Natural killer cell (primary cell): ENCODE results near the gene FAM3B. TPM values are rescaled to one million over a fixed set of nuclear protein-coding genes. Genes with fewer than 3 reads are reported as not detected.

Experiments
- ATAC-seq, 3 donors: fragments of 150-1000 bp in 2 of 3; fragments of 200-7000 bp in 1 of 3; cut with Tn5 transposase; 1 replicate in 1 of 3; 2 replicates in 2 of 3; pipeline ENCODE4 v1.10.0; 2021; ENCODE audit warnings: mild to moderate bottlenecking in 2 of 3, moderate library complexity in 2 of 3
- DNase-seq, 2 donors: peaks; one replicate each; pipeline versions ENCODE4 v3.0.0 to v3.0.0-alpha.2; 2013 to 2021; ENCODE audit warnings: mixed read lengths in 1 of 2
- H3K27ac ChIP-seq: one replicate; pipeline ENCODE4 v1.5.1; 2013; ENCODE audit warnings: mild to moderate bottlenecking, low read length
- H3K27me3 ChIP-seq: one replicate; pipeline ENCODE4 v1.6.1; 2013; ENCODE audit warnings: low read length; ENCODE audit not compliant: control insufficient read depth, insufficient read depth
- H3K36me3 ChIP-seq: one replicate; pipeline ENCODE4 v1.6.1; 2013; ENCODE audit warnings: low read length; ENCODE audit not compliant: control insufficient read depth, insufficient read depth
- H3K4me1 ChIP-seq: one replicate; pipeline ENCODE4 v1.6.1; 2013; ENCODE audit warnings: low read length; ENCODE audit not compliant: control insufficient read depth, insufficient read depth
- H3K4me3 ChIP-seq: one replicate; pipeline ENCODE4 v1.5.1; 2013; ENCODE audit warnings: low read length
- H3K9me3 ChIP-seq: one replicate; pipeline ENCODE4 v1.6.1; 2013; ENCODE audit warnings: low read length; ENCODE audit not compliant: control insufficient read depth, insufficient read depth
- H3K27ac Mint-ChIP-seq, 2 donors: one replicate each; pipeline ENCODE4 v1.8.0; 2022; ENCODE audit warnings: mild to moderate bottlenecking in 2 of 2, mixed read lengths in 2 of 2, moderate library complexity in 1 of 2
- H3K27me3 Mint-ChIP-seq, 2 donors: one replicate each; pipeline ENCODE4 v1.8.0; 2022; ENCODE audit warnings: low read depth in 2 of 2, mixed read lengths in 2 of 2
- H3K36me3 Mint-ChIP-seq: one replicate; pipeline ENCODE4 v1.8.0; 2022; ENCODE audit warnings: mixed read lengths
- H3K4me1 Mint-ChIP-seq, 2 donors: one replicate each; pipeline ENCODE4 v1.8.0; 2022; ENCODE audit warnings: mixed read lengths in 2 of 2
- H3K4me3 Mint-ChIP-seq: one replicate; pipeline ENCODE4 v1.8.0; 2022; ENCODE audit warnings: mild to moderate bottlenecking, moderate library complexity, mixed read lengths
- H3K9me3 Mint-ChIP-seq, 2 donors: one replicate each; pipeline ENCODE4 v1.8.0; 2022; ENCODE audit warnings: mixed read lengths in 2 of 2
- WGBS: methylation state at CpG from one replicate; pipeline ENCODE4 v1.1.7; 2013; ENCODE audit warnings: missing lambda C conversion rate; ENCODE audit not compliant: insufficient coverage; 5-methylcytosine and 5-hydroxymethylcytosine counted together
- intact Hi-C: fragments of 100-400 bp; cut with micrococcal nuclease; formaldehyde crosslinking; loops from one replicate; pipeline ENCODE4 v1.14.2; 2022
- total RNA-seq, 4 donors: library from RNA; stranded (reverse); fragments of 120-200 nt in 1 of 4; gene quantifications; one replicate each; pipeline versions ENCODE4 v1.2.3 to v1.2.4, GENCODE V29; 2013 to 2022
- TF ChIP-seq, protein P1 (sequence below): fragments of 200-600 bp; IDR thresholded peaks from one replicate; pipeline ENCODE4 v1.8.0; 2022; ENCODE audit warnings: antibody characterized with exemption

The FAM3B gene
- total RNA-seq, 3 donors from 2014 or later (not counting 1 experiment from before 2014, with no cell fraction given): 0.48 TPM; not detected in 2

DNA sequence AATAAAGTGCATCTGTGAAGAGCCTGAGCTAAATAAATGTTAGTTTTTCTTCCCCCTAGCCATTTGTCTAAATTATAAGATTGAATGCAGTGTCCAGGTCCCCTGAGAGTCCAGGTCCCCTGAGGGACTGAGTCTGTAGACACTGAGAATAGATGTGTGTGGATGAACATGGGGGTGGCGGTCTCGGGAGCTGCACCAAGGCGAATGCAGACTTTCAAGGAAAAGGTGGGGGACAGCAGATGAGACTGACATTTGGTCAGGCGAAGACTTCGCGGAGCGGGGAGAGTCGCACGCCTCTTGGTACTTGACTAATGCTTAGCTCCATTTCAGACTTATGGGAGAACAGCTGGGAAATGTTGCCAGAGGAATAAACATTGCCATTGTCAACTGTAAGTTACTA, 27.5 kb downstream of the FAM3B start:
- H3K27me3 ChIP-seq: no peaks in the 10 kb centered on the region
- DNase-seq: no peak
- no peak overlapping the region for H3K27ac ChIP-seq
- H3K27ac Mint-ChIP-seq: no peak overlapping the region
- H3K36me3 ChIP-seq: no peaks in the 10 kb centered on the region
- H3K36me3 Mint-ChIP-seq: peaks cover 6% of the 10 kb centered on the region
- intact Hi-C loops: no loop called here
- no peak for ATAC-seq
- H3K4me3 ChIP-seq: no peak overlapping the region
- 93% methylated on average over 9 of the region's 9 CpGs for WGBS
- peaks cover 32 to 45% of the 10 kb centered on the region in 2 donors for H3K27me3 Mint-ChIP-seq
- peaks cover 0 to 3% of the 10 kb centered on the region in 2 donors for H3K9me3 Mint-ChIP-seq
- TF ChIP-seq, protein P1, sequence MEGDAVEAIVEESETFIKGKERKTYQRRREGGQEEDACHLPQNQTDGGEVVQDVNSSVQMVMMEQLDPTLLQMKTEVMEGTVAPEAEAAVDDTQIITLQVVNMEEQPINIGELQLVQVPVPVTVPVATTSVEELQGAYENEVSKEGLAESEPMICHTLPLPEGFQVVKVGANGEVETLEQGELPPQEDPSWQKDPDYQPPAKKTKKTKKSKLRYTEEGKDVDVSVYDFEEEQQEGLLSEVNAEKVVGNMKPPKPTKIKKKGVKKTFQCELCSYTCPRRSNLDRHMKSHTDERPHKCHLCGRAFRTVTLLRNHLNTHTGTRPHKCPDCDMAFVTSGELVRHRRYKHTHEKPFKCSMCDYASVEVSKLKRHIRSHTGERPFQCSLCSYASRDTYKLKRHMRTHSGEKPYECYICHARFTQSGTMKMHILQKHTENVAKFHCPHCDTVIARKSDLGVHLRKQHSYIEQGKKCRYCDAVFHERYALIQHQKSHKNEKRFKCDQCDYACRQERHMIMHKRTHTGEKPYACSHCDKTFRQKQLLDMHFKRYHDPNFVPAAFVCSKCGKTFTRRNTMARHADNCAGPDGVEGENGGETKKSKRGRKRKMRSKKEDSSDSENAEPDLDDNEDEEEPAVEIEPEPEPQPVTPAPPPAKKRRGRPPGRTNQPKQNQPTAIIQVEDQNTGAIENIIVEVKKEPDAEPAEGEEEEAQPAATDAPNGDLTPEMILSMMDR: no peak
- H3K4me1 ChIP-seq: no peaks in the 10 kb centered on the region
- H3K9me3 ChIP-seq: no peaks in the 10 kb centered on the region
- no peak overlapping the region for H3K4me3 Mint-ChIP-seq
- no peaks in the 10 kb centered on the region for H3K4me1 Mint-ChIP-seq

DNA sequence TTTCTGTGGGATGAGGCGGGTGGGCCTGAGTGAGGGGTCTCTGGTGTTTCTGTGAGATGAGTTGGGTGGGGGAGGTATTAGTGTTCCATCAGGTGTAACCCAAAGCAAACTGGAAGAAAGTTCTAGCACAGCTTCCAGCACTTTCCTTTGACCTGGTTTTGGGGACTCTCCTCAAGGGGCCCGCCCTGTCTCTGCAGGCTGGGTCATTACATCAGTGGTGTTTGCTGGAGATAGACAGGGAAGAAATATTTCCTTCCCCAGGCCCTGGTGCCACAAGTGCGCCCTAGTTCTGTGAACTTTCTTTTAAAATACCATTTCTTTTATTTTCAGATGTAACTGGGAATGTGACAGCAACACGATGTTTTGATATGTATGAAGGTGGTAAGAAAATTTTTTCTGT, 28.8 kb downstream of the FAM3B start:
- DNase-seq (no peak), ATAC-seq (no peak)
- H3K27ac ChIP-seq: no peak overlapping the region
- no peak overlapping the region for H3K4me3 ChIP-seq
- H3K36me3 Mint-ChIP-seq: peaks cover 6% of the 10 kb centered on the region
- H3K36me3 ChIP-seq: no peaks in the 10 kb centered on the region
- no peaks in the 10 kb centered on the region for H3K4me1 ChIP-seq
- H3K27me3 ChIP-seq: no peaks in the 10 kb centered on the region
- H3K27me3 Mint-ChIP-seq: peaks cover 27 to 40% of the 10 kb centered on the region in 2 donors
- no peaks in the 10 kb centered on the region for H3K4me1 Mint-ChIP-seq
- peaks cover 0 to 3% of the 10 kb centered on the region in 2 donors for H3K9me3 Mint-ChIP-seq
- TF ChIP-seq, protein P1: no peak
- no peak overlapping the region for H3K27ac Mint-ChIP-seq
- H3K4me3 Mint-ChIP-seq: no peak overlapping the region
- no peaks in the 10 kb centered on the region for H3K9me3 ChIP-seq
- intact Hi-C loops: no loop called here
- 90% methylated on average over 2 of the region's 4 CpGs for WGBS

DNA sequence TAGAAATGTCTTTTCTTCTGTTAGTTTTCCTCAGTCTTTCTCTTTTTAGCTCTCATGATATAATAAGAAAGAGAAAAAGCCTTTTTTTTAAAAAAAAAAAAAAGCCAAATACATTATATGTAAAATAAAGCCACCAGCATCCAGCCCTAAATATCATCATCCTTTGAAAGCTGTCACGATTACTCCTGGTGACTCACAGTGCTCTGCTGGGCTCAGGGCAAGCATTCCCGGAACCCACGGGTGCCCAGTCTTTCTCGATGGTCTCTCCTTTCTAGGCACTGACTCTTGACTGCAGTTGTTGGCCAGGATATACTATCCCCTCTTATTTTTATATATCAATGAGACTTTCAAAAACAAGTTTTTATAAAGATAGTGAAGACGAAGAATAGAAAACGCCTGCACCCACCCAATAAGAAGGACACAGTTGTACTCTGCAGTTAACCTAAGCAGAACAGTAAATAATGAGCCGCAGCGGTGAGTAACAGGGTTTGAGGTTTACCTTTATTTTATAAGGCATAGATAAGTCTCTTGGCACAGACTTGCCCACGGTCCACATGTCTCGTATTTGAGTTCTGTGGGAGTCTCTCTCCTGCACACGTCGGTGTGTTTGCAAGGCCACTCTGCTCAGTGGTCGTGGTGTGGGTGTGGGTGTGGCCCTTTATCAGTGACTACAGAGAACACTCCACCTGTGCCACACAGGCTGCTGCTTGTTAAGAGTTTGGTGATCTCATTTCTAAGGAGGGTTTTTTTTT, 29.5 kb downstream of the FAM3B start:
- TF ChIP-seq, protein P1: no peak
- no peak for DNase-seq
- Histone ChIP-seq H3K36me3 (no peaks in the 10 kb centered on the region), H3K27ac (no peak overlapping the region), H3K27me3 (no peaks in the 10 kb centered on the region), H3K4me1 (no peaks in the 10 kb centered on the region), H3K4me3 (no peak overlapping the region), H3K9me3 (no peaks in the 10 kb centered on the region)
- WGBS: 89% methylated on average over 10 of the region's 13 CpGs
- Mint-ChIP-seq H3K4me3 (no peak overlapping the region), H3K4me1 (no peaks in the 10 kb centered on the region), H3K36me3 (peaks cover 6% of the 10 kb centered on the region), H3K27ac (no peak overlapping the region), H3K27me3 (peaks cover 31 to 45% of the 10 kb centered on the region in 2 donors), H3K9me3 (peaks cover 0 to 3% of the 10 kb centered on the region in 2 donors)
- intact Hi-C loops: no loop called here
- no peak for ATAC-seq

DNA sequence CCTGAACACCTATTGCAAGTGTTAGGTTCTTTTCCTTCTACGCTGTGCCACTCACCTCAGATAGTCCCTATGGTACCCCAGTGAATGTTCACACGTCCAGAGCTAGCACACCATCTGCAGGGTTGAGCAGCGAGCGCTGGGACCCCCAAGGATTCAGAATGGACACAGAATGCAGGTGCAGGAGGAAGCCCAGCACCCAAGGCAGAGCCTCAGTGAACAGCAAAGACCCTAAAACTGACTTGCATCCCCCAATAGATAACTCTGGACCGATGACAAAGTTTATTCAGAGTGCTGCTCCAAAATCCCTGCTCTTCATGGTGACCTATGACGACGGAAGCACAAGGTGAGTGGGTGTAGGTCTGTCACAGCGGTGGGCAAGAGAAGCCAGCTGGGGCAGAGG, 30.2 kb downstream of the FAM3B start:
- Mint-ChIP-seq H3K4me3 (no peak overlapping the region), H3K9me3 (peaks cover 0 to 3% of the 10 kb centered on the region in 2 donors), H3K27me3 (peaks cover 29 to 42% of the 10 kb centered on the region in 2 donors), H3K27ac (no peak overlapping the region), H3K36me3 (peaks cover 6% of the 10 kb centered on the region), H3K4me1 (no peaks in the 10 kb centered on the region)
- no peaks in the 10 kb centered on the region for H3K4me1 ChIP-seq
- 80% methylated on average over 8 of the region's 8 CpGs for WGBS
- no peaks in the 10 kb centered on the region for H3K36me3 ChIP-seq
- no peak overlapping the region for H3K27ac ChIP-seq
- H3K27me3 ChIP-seq: no peaks in the 10 kb centered on the region
- DNase-seq: no peak
- no peak overlapping the region for H3K4me3 ChIP-seq
- H3K9me3 ChIP-seq: no peaks in the 10 kb centered on the region
- intact Hi-C loops: no loop called here
- TF ChIP-seq, protein P1: no peak
- ATAC-seq: no peak
